Spinal cord (tissue), 10 donors: ENCODE results near the gene CAMKV. TPM values are rescaled to one million over a fixed set of nuclear protein-coding genes. Genes with fewer than 3 reads are reported as not detected.
A peak's percentile ranks its signal among the peaks of the same experiment; 100 is the strongest.

Source experiments
- DNase-seq, 6 donors: peaks; one replicate each; pipeline versions ENCODE4 v3.0.0 to v3.0.0-alpha.2; 2013 to 2015; ENCODE audit warnings: low spot score in 6 of 6, low read depth in 4 of 6
- H3K27ac ChIP-seq: one replicate; pipeline ENCODE4 v1.5.1; 2013; ENCODE audit warnings: low read depth, low read length, control low read depth
- H3K27me3 ChIP-seq: one replicate; pipeline ENCODE4 v1.6.1; 2013; ENCODE audit warnings: low read length; ENCODE audit not compliant: control insufficient read depth, insufficient read depth
- H3K36me3 ChIP-seq: one replicate; pipeline ENCODE4 v1.6.1; 2013; ENCODE audit warnings: low read length; ENCODE audit not compliant: control insufficient read depth, insufficient read depth
- H3K4me1 ChIP-seq: one replicate; pipeline ENCODE4 v1.6.1; 2013; ENCODE audit warnings: low read length; ENCODE audit not compliant: control insufficient read depth, insufficient read depth
- H3K4me3 ChIP-seq: one replicate; pipeline ENCODE4 v1.5.1; 2013; ENCODE audit warnings: low read depth, low read length, control low read depth
- H3K9me3 ChIP-seq: one replicate; pipeline ENCODE4 v1.6.1; 2013; ENCODE audit warnings: low read length; ENCODE audit not compliant: control insufficient read depth, insufficient read depth
- WGBS: methylation state at CpG from one replicate; pipeline ENCODE4 v1.1.5; 2013; ENCODE audit warnings: missing lambda C conversion rate; ENCODE audit not compliant: insufficient coverage; 5-methylcytosine and 5-hydroxymethylcytosine counted together
- polyA plus RNA-seq, 2 donors: library from polyadenylated mRNA; unstranded; fragments of 120-200 nt; gene quantifications; one replicate each; pipeline ENCODE4 v1.2.1, GENCODE V29; 2013; ENCODE audit not compliant: insufficient read length in 2 of 2
- total RNA-seq, 2 donors: library from RNA; depleted of rRNA in 1 of 2; stranded (reverse); fragments of 120-200 nt in 1 of 2; fragments of >200 nt in 1 of 2; gene quantifications; one replicate each; pipeline versions ENCODE4 v1.2.3 to v1.2.4, GENCODE V29; 2013 to 2014
- donor health status: healthy.

Gene CAMKV
- total and polyA plus RNA-seq, 4 donors: 17.1 to 115 (median 74.1) TPM

GRCh38 chr3:49898991-49899390 lies 29.3 kb upstream of the CAMKV start:
- H3K36me3 ChIP-seq: peaks cover 39% of the 10 kb centered on the region
- no peaks in the 10 kb centered on the region for H3K9me3 ChIP-seq
- no peak overlapping the region for H3K27ac ChIP-seq
- H3K27me3 ChIP-seq: no peaks in the 10 kb centered on the region
- H3K4me1 ChIP-seq: peaks cover 12% of the 10 kb centered on the region
- no peak overlapping the region for H3K4me3 ChIP-seq
- DNase-seq: no peak
- 74% methylated on average over 4 of the region's 6 CpGs for WGBS

- Histone ChIP-seq H3K27ac (no peak overlapping the region), H3K27me3 (no peaks in the 10 kb centered on the region), H3K36me3 (peaks cover 26% of the 10 kb centered on the region), H3K4me3 (no peak overlapping the region), H3K9me3 (no peaks in the 10 kb centered on the region), H3K4me1 (peaks cover 5% of the 10 kb centered on the region)
- WGBS: 59% methylated on average over 3 of the region's 5 CpGs
- no peak for DNase-seq
Measured at GRCh38 chr3:49896345-49896744, 26.6 kb upstream of the CAMKV start.

- no peak overlapping the region for H3K4me3 ChIP-seq
- peaks cover 2% of the 10 kb centered on the region for H3K4me1 ChIP-seq
- DNase-seq: no peak
- H3K36me3 ChIP-seq: peaks cover 31% of the 10 kb centered on the region
- H3K27me3 ChIP-seq: no peaks in the 10 kb centered on the region
- WGBS: 95% methylated on average over 8 of the region's 9 CpGs
- no peaks in the 10 kb centered on the region for H3K9me3 ChIP-seq
- no peak overlapping the region for H3K27ac ChIP-seq
Measured at GRCh38 chr3:49895791-49896190, 26.1 kb upstream of the CAMKV start.

- Histone ChIP-seq H3K27ac (no peak overlapping the region), H3K4me1 (peaks cover 4% of the 10 kb centered on the region), H3K4me3 (no peak overlapping the region), H3K27me3 (no peaks in the 10 kb centered on the region), H3K36me3 (peaks cover 9% of the 10 kb centered on the region), H3K9me3 (no peaks in the 10 kb centered on the region)
- DNase-seq: no peak
- 64% methylated on average over 9 of the region's 10 CpGs for WGBS
Measured at GRCh38 chr3:49889296-49889695, 19.6 kb upstream of the CAMKV start.

- Histone ChIP-seq H3K4me3 (no peak overlapping the region), H3K9me3 (no peaks in the 10 kb centered on the region), H3K4me1 (peaks cover 5% of the 10 kb centered on the region), H3K27ac (no peak overlapping the region), H3K36me3 (peaks cover 9% of the 10 kb centered on the region), H3K27me3 (no peaks in the 10 kb centered on the region)
- no peak for DNase-seq
Measured at GRCh38 chr3:49886922-49887265, 17.2 kb upstream of the CAMKV start.

GRCh38 chr3:49883998-49884397 lies 14.3 kb upstream of the CAMKV start:
- no peak overlapping the region for H3K4me3 ChIP-seq
- H3K9me3 ChIP-seq: no peaks in the 10 kb centered on the region
- H3K27me3 ChIP-seq: no peaks in the 10 kb centered on the region
- no peak for DNase-seq
- no peak overlapping the region for H3K27ac ChIP-seq
- H3K36me3 ChIP-seq: no peaks in the 10 kb centered on the region
- 89% methylated on average over 4 of the region's 4 CpGs for WGBS
- peaks cover 19% of the 10 kb centered on the region for H3K4me1 ChIP-seq

GRCh38 chr3:49882166-49882565 lies 12.5 kb upstream of the CAMKV start:
- no peaks in the 10 kb centered on the region for H3K36me3 ChIP-seq
- H3K9me3 ChIP-seq: no peaks in the 10 kb centered on the region
- 39% methylated on average over 6 of the region's 6 CpGs for WGBS
- H3K4me3 ChIP-seq: no peak overlapping the region
- H3K4me1 ChIP-seq: peaks cover 19% of the 10 kb centered on the region
- no peaks in the 10 kb centered on the region for H3K27me3 ChIP-seq
- H3K27ac ChIP-seq: peak overlapping the region; percentile 44
- DNase-seq: no peak

GRCh38 chr3:49880581-49881315 lies 11.0 kb upstream of the CAMKV start:
- H3K27ac ChIP-seq: no peak overlapping the region
- 44% methylated on average over 1 of the region's 6 CpGs for WGBS
- H3K4me1 ChIP-seq: peaks cover 19% of the 10 kb centered on the region
- H3K27me3 ChIP-seq: no peaks in the 10 kb centered on the region
- no peak overlapping the region for H3K4me3 ChIP-seq
- peak in 2 of 6 donors; percentile 87 to 92 for DNase-seq
- H3K9me3 ChIP-seq: no peaks in the 10 kb centered on the region
- no peaks in the 10 kb centered on the region for H3K36me3 ChIP-seq

GRCh38 chr3:49879721-49880120 lies 10.0 kb upstream of the CAMKV start:
- no peaks in the 10 kb centered on the region for H3K36me3 ChIP-seq
- H3K27me3 ChIP-seq: no peaks in the 10 kb centered on the region
- no peaks in the 10 kb centered on the region for H3K9me3 ChIP-seq
- no CpG with 5 or more reads among the region's 2 CpGs for WGBS
- no peak overlapping the region for H3K27ac ChIP-seq
- H3K4me3 ChIP-seq: no peak overlapping the region
- DNase-seq: no peak
- H3K4me1 ChIP-seq: peaks cover 19% of the 10 kb centered on the region

- no peaks in the 10 kb centered on the region for H3K9me3 ChIP-seq
- H3K36me3 ChIP-seq: no peaks in the 10 kb centered on the region
- no peaks in the 10 kb centered on the region for H3K27me3 ChIP-seq
- no peak for DNase-seq
- no peak overlapping the region for H3K4me3 ChIP-seq
- peaks cover 21% of the 10 kb centered on the region for H3K4me1 ChIP-seq
- H3K27ac ChIP-seq: no peak overlapping the region
Measured at GRCh38 chr3:49878686-49879085, 9.0 kb upstream of the CAMKV start.
